ENCODE results near the gene VSTM5. TPM values are rescaled to one million over a fixed set of nuclear protein-coding genes. Genes with fewer than 3 reads are reported as not detected.

Gene VSTM5
- total RNA-seq, 2 experiments from 2014 or later = not detected

DNA sequence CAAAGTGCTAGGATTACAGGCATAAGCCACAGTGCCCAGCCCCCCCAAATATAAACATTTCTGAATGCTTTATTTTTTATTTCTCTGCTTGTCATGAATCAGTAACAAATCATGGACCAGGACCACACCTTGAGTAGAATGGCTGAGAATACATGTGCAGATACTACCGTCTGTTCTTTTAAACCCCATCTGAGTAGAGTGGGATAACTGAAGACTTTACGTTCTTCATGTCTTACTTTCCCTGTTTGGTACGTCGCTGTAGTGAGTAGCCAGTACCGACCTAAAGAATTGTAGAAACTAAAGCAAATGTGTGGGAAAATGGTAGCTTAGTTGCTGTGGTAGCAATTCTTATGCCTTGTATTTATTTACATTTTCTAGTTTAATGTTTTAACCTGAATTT, 36.4 kb downstream of the VSTM5 start:
- H3K4me3 ChIP-seq (ENCODE audit: low read depth, low read length, poor library complexity, severe bottlenecking) = no peak overlapping the region
- H3K79me2 ChIP-seq (ENCODE audit: insufficient read depth, low read depth, low read length) = no peaks in the 10 kb centered on the region
- CTCF ChIA-PET (ENCODE audit: unreplicated experiment) = no interaction called here
- no peaks in the 10 kb centered on the region for H3K9me3 ChIP-seq (ENCODE audit: low read length)
- DNase-seq (ENCODE audit: low spot score) = no peak
- no peaks in the 10 kb centered on the region for H3K4me1 ChIP-seq (ENCODE audit: insufficient read depth, low read length, poor library complexity, severe bottlenecking)
- H3K4me2 ChIP-seq (ENCODE audit: low read length) = no peak overlapping the region
- peaks cover 71% of the 10 kb centered on the region for H3K36me3 ChIP-seq (ENCODE audit: insufficient read depth, low read length)
- no peak overlapping the region for H2AFZ ChIP-seq (ENCODE audit: low read length)
- no peak overlapping the region for H3K27ac ChIP-seq (ENCODE audit: low read depth, low read length, poor library complexity, severe bottlenecking)
- no peaks in the 10 kb centered on the region for H3K9me2 ChIP-seq (ENCODE audit: insufficient read depth, low read length)
- BruUV-seq (replicated peaks) = no TSS peak
- intact Hi-C loops (cut with micrococcal nuclease; ENCODE audit: unreplicated experiment) = no loop called here
- POLR2A ChIA-PET = no interaction called here
- TF ChIP-seq, protein P1, sequence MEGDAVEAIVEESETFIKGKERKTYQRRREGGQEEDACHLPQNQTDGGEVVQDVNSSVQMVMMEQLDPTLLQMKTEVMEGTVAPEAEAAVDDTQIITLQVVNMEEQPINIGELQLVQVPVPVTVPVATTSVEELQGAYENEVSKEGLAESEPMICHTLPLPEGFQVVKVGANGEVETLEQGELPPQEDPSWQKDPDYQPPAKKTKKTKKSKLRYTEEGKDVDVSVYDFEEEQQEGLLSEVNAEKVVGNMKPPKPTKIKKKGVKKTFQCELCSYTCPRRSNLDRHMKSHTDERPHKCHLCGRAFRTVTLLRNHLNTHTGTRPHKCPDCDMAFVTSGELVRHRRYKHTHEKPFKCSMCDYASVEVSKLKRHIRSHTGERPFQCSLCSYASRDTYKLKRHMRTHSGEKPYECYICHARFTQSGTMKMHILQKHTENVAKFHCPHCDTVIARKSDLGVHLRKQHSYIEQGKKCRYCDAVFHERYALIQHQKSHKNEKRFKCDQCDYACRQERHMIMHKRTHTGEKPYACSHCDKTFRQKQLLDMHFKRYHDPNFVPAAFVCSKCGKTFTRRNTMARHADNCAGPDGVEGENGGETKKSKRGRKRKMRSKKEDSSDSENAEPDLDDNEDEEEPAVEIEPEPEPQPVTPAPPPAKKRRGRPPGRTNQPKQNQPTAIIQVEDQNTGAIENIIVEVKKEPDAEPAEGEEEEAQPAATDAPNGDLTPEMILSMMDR (conservative IDR thresholded peaks at IDR 0.05; ENCODE audit: low read length) = no peak
- no peak for TF ChIP-seq EZH2phosphoT487 (IDR thresholded peaks at IDR 0.05; ENCODE audit: borderline replicate concordance, low read depth, low read length)
- no peaks in the 10 kb centered on the region for H4K20me1 ChIP-seq (ENCODE audit: insufficient read depth, low read length)

DNA sequence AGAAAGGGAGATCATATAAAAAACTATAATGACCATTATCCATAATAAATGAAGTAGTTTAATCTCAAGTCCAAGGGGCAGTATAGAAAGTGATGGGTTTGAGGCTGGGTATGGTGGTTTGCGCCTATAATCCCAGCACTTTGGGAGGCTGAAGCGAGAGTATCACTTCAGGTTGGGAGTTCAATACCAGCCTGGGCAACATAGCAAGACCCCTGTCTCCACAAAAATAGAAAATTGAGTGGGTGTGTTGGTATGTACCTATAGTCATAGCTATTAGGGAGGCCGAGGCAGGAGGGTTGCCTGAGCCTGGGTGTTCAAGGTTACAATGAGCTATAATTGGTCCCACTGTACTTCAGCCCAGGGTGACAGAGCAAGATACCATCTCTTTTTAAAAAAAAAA, 42.4 kb downstream of the VSTM5 start:
- ChIA-PET CTCF (ENCODE audit: unreplicated experiment) (no interaction called here), POLR2A (interaction anchor here (0.6 kb wide), 1 partner anchor 134 kb away, joined by 4 read pairs; no protein-coding TSS in a partner anchor)
- Histone ChIP-seq H3K4me2 (ENCODE audit: low read length) (no peak overlapping the region), H3K36me3 (ENCODE audit: insufficient read depth, low read length) (peaks cover 96% of the 10 kb centered on the region), H4K20me1 (ENCODE audit: insufficient read depth, low read length) (no peaks in the 10 kb centered on the region), H3K4me1 (ENCODE audit: insufficient read depth, low read length, poor library complexity, severe bottlenecking) (no peaks in the 10 kb centered on the region), H3K9me2 (ENCODE audit: insufficient read depth, low read length) (no peaks in the 10 kb centered on the region), H3K9me3 (ENCODE audit: low read length) (no peaks in the 10 kb centered on the region), H2AFZ (ENCODE audit: low read length) (no peak overlapping the region), H3K27ac (ENCODE audit: low read depth, low read length, poor library complexity, severe bottlenecking) (no peak overlapping the region), H3K79me2 (ENCODE audit: insufficient read depth, low read depth, low read length) (no peaks in the 10 kb centered on the region; the same call in 1 of the 2 replicates), H3K4me3 (ENCODE audit: low read depth, low read length, poor library complexity, severe bottlenecking) (no peak overlapping the region)
- intact Hi-C loops (cut with micrococcal nuclease; ENCODE audit: unreplicated experiment) = no loop called here
- no peak for TF ChIP-seq EZH2phosphoT487 (IDR thresholded peaks at IDR 0.05; ENCODE audit: borderline replicate concordance, low read depth, low read length)
- TF ChIP-seq, protein P1 (conservative IDR thresholded peaks at IDR 0.05; ENCODE audit: low read length) = no peak
- no TSS peak for BruUV-seq (replicated peaks)
- DNase-seq (ENCODE audit: low spot score) = no peak

DNA sequence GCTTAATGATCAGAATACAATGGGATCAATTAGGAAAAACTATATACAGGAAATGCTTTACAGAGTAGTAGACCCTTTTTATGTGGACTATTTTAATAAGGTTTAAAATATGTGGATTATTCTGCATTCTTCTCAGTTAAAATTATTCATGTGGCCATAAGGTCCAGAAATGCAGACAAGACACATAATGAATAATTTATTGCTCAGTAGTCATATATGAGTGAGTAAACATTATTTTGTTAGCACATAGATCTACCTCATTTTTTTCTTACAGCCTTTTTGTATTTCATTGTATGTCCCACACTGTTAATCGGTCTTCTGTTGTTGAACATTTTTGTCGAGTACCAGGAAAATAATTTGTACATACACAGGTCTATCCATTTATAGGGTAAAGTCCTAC, 45.5 kb downstream of the VSTM5 start:
- peaks cover 97% of the 10 kb centered on the region for H3K36me3 ChIP-seq (ENCODE audit: insufficient read depth, low read length)

More for the DNA sequence above, 45.5 kb downstream of the VSTM5 start:
- no peak for DNase-seq (ENCODE audit: low spot score)
- Histone ChIP-seq H2AFZ (ENCODE audit: low read length) (no peak overlapping the region), H3K27ac (ENCODE audit: low read depth, low read length, poor library complexity, severe bottlenecking) (no peak overlapping the region), H3K79me2 (ENCODE audit: insufficient read depth, low read depth, low read length) (no peaks in the 10 kb centered on the region; the same call in 1 of the 2 replicates), H3K4me1 (ENCODE audit: insufficient read depth, low read length, poor library complexity, severe bottlenecking) (no peaks in the 10 kb centered on the region), H3K4me3 (ENCODE audit: low read depth, low read length, poor library complexity, severe bottlenecking) (no peak overlapping the region), H3K9me2 (ENCODE audit: insufficient read depth, low read length) (no peaks in the 10 kb centered on the region), H4K20me1 (ENCODE audit: insufficient read depth, low read length) (0 out of 2 replicates have a peak, but pooled peaks cover 4% of the 10 kb centered on the region), H3K9me3 (ENCODE audit: low read length) (no peaks in the 10 kb centered on the region), H3K4me2 (ENCODE audit: low read length) (no peak overlapping the region)
- TF ChIP-seq, protein P1 (conservative IDR thresholded peaks at IDR 0.05; ENCODE audit: low read length) = no peak
- TF ChIP-seq EZH2phosphoT487 (IDR thresholded peaks at IDR 0.05; ENCODE audit: borderline replicate concordance, low read depth, low read length) = no peak
- BruUV-seq (replicated peaks) = no TSS peak
- POLR2A ChIA-PET = no interaction called here
- intact Hi-C loops (cut with micrococcal nuclease; ENCODE audit: unreplicated experiment) = no loop called here
- CTCF ChIA-PET (ENCODE audit: unreplicated experiment) = no interaction called here
